B cell (primary cell): ENCODE measurements around the gene MORN4. TPM values are rescaled to one million over a fixed set of nuclear protein-coding genes. Genes with fewer than 3 reads are reported as not detected.

Experiments used
- ATAC-seq: fragments of 200-7000 bp; cut with Tn5 transposase; one replicate; pipeline ENCODE4 v1.10.0; 2021; ENCODE audit warnings: low read depth, mild to moderate bottlenecking, moderate number of reproducible peaks, moderate library complexity
- CTCF ChIA-PET: fragments of 350-600 bp; sonication (Branson Sonifier 250); formaldehyde crosslinking; loops from one replicate; lab custom pipeline; 2021; ENCODE audit warnings: antibody characterized with exemption, inconsistent platforms; lab: Charles Lee
- POLR2A ChIA-PET: fragments of 350-600 bp; sonication (Branson Sonifier 250); formaldehyde crosslinking; loops from one replicate; lab custom pipeline; 2021; ENCODE audit warnings: antibody characterized with exemption; lab: Charles Lee
- DNase-seq: peaks from one replicate; pipeline ENCODE4 v3.0.0; 2013
- H2AFZ ChIP-seq: 2 replicates; pipeline ENCODE4 v1.6.1; 2012; ENCODE audit warnings: mild to moderate bottlenecking, low read depth, low read length; ENCODE audit not compliant: insufficient read depth, poor library complexity, severe bottlenecking
- H3K27ac ChIP-seq, 2 donors: 1 replicate in 1 of 2; 2 replicates in 1 of 2; pipeline ENCODE4 v1.5.1; 2012 to 2013; ENCODE audit warnings: low read length in 2 of 2, mild to moderate bottlenecking in 2 of 2, moderate library complexity in 1 of 2
- H3K27me3 ChIP-seq, 4 experiments: fragments of 200-600 bp in 1 of 4; sonication (generic) in 1 of 4; replicated peaks in 1 of 4; 1 replicate in 2 of 4; 2 replicates in 2 of 4; pipeline versions ENCODE4 v1.6.1 to v1.7.0; 2013 to 2016; ENCODE audit warnings: low read length in 3 of 4, mild to moderate bottlenecking in 2 of 4, mixed read lengths in 1 of 4, moderate library complexity in 1 of 4; ENCODE audit not compliant: insufficient read depth in 4 of 4, control insufficient read depth in 3 of 4; ENCODE audit errors: control extremely low read depth in 1 of 4
- H3K36me3 ChIP-seq, 2 experiments: replicated peaks in 1 of 2; 1 replicate in 1 of 2; 2 replicates in 1 of 2; pipeline versions ENCODE4 v1.6.1 to v1.7.1; 2013; ENCODE audit warnings: low read length in 1 of 2; ENCODE audit not compliant: insufficient read depth in 2 of 2, control insufficient read depth in 1 of 2; ENCODE audit errors: control extremely low read depth in 1 of 2, extremely low read depth in 1 of 2
- H3K4me1 ChIP-seq, 2 donors: fragments of 200-600 bp in 1 of 2; sonication (generic) in 1 of 2; 1 replicate in 1 of 2; 2 replicates in 1 of 2; pipeline versions ENCODE4 v1.5.1 to v1.6.1; 2013 to 2017; ENCODE audit warnings: low read length in 2 of 2; ENCODE audit not compliant: control insufficient read depth in 2 of 2, insufficient read depth in 2 of 2
- H3K4me2 ChIP-seq: replicated peaks from 2 replicates; pipeline ENCODE3; 2012; ENCODE audit warnings: mild to moderate bottlenecking, low read depth, low read length; ENCODE audit not compliant: poor library complexity, severe bottlenecking
- H3K4me3 ChIP-seq, 5 experiments: fragments of 200-600 bp in 1 of 5; sonication (generic) in 1 of 5; 1 replicate in 3 of 5; 2 replicates in 2 of 5; pipeline versions ENCODE4 v1.5.1 to v1.7.0; 2011 to 2016; ENCODE audit warnings: low read length in 4 of 5, mild to moderate bottlenecking in 4 of 5, low read depth in 2 of 5, control low read depth in 1 of 5, moderate library complexity in 1 of 5; ENCODE audit not compliant: insufficient read depth in 1 of 5; ENCODE audit errors: control extremely low read depth in 1 of 5, extremely low read depth in 1 of 5
- H3K79me2 ChIP-seq: fragments of 200-600 bp; sonication (generic); one replicate; pipeline ENCODE4 v1.6.0; 2016; ENCODE audit warnings: low read length; ENCODE audit not compliant: control insufficient read depth, insufficient read depth
- H3K9ac ChIP-seq: fragments of 200-600 bp; sonication (generic); 2 replicates; pipeline ENCODE4 v1.6.1; 2017; ENCODE audit warnings: mild to moderate bottlenecking, low read length, moderate library complexity
- H3K9me3 ChIP-seq, 3 donors: one replicate each; pipeline versions ENCODE4 v1.6.1 to v1.7.1; 2013; ENCODE audit warnings: low read length in 2 of 3; ENCODE audit not compliant: control insufficient read depth in 2 of 3, insufficient read depth in 1 of 3; ENCODE audit errors: control extremely low read depth in 1 of 3
- H4K20me1 ChIP-seq: 2 replicates; pipeline ENCODE4 v1.6.0; 2012; ENCODE audit warnings: mild to moderate bottlenecking, low read length; ENCODE audit not compliant: insufficient read depth, control insufficient read depth, poor library complexity, severe bottlenecking
- H3K27ac Mint-ChIP-seq: one replicate; pipeline ENCODE4 v1.8.0; 2021; ENCODE audit warnings: mixed read lengths
- H3K27me3 Mint-ChIP-seq: one replicate; pipeline ENCODE4 v1.8.0; 2021; ENCODE audit warnings: mixed read lengths
- H3K4me1 Mint-ChIP-seq: one replicate; pipeline ENCODE4 v1.8.0; 2021; ENCODE audit warnings: mixed read lengths
- H3K4me3 Mint-ChIP-seq: one replicate; pipeline ENCODE4 v1.8.0; 2021; ENCODE audit warnings: mixed read lengths
- H3K9me3 Mint-ChIP-seq: one replicate; pipeline ENCODE4 v1.8.0; 2022; ENCODE audit warnings: mixed read lengths; ENCODE audit not compliant: insufficient read depth
- EZH2 ChIP-seq: IDR thresholded peaks from 2 replicates; pipeline ENCODE4 v1.6.1; 2012; ENCODE audit warnings: borderline replicate concordance, low read depth, mild to moderate bottlenecking, moderate library complexity, low read length; ENCODE audit not compliant: insufficient read depth, poor library complexity, severe bottlenecking
- WGBS: methylation state at CpG from one replicate; pipeline ENCODE4 v1.1.5; 2013; ENCODE audit warnings: missing lambda C conversion rate; ENCODE audit not compliant: insufficient coverage; 5-methylcytosine and 5-hydroxymethylcytosine counted together
- intact Hi-C: fragments of 100-400 bp; cut with micrococcal nuclease; formaldehyde crosslinking; loops from one replicate; pipeline ENCODE4 v1.10.0; 2022
- polyA plus RNA-seq: library from polyadenylated mRNA; depleted of rRNA; stranded (reverse); fragments of >200 nt; gene quantifications from 2 replicates; pipeline ENCODE4 v1.2.3, GENCODE V29; 2012
- total RNA-seq, 2 donors: library from RNA; stranded (reverse); fragments of 120-200 nt in 1 of 2; gene quantifications; 1 replicate in 1 of 2; 2 replicates in 1 of 2; pipeline versions ENCODE4 v1.2.3 to v1.2.4, GENCODE V29; 2013 to 2022
- TF ChIP-seq, protein P1 (sequence below): fragments of 200-600 bp; IDR thresholded peaks from one replicate; pipeline ENCODE4 v1.8.0; 2022; ENCODE audit warnings: antibody characterized with exemption, mild to moderate bottlenecking

MORN4 gene
- total and polyA plus RNA-seq, 2 donors (not counting 1 experiment from before 2014, with no cell fraction given) = 1.5 to 2.8 TPM

DNA sequence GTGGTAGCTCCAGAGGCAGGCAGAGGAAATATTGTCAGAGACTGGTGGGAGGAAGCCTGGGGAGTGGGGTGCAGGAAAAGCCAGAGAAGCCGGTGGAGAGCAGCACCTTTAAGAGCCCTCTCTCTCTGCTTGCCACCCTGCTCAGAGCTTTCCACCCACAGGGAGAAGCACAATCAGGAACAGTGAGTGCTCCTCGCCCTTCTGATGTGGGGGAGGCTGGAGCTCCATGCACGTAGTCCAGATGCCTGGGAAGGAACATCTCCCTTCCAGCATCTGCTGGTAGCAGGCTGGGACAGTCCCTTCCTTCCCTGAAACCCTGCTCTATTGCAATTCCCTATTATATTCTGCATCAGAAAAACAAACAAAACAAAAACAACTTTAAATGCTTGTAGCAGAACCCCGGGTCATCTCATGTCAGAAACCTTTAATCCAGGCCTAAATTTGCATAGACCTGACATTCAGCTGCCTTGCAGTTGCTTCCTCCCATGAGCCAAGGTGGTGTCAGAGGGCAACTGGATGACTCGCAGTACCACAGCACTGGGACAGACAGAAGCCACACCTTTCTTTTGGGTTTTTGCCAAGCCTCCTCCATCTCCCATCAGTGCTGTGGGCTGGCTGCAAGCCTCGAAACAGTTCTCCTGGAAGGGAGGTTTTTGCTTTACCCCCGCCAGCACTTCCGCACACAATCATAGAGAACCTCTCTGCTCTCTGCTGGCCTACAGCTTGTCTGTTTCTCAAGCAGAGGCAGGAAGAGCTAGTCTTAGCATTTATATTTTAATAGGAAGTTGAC is 40.6 kb upstream of the MORN4 start:
- H3K9me3 Mint-ChIP-seq = no peaks in the 10 kb centered on the region
- Histone ChIP-seq H3K79me2 (no peaks in the 10 kb centered on the region), H2AFZ (no peak overlapping the region), H3K27me3 (no peaks in the 10 kb centered on the region), H3K36me3 (peaks cover 5 to 37% of the 10 kb centered on the region in 2 experiments), H3K9ac (no peak overlapping the region), H3K4me2 (no peak overlapping the region), H3K4me1 (peaks cover 9 to 12% of the 10 kb centered on the region in 2 donors), H3K9me3 (no peaks in the 10 kb centered on the region), H3K27ac (no peak overlapping the region), H4K20me1 (no peaks in the 10 kb centered on the region), H3K4me3 (no peak overlapping the region)
- H3K4me1 Mint-ChIP-seq = peaks cover 13% of the 10 kb centered on the region
- no peaks in the 10 kb centered on the region for H3K27me3 Mint-ChIP-seq
- intact Hi-C loops = no loop called here
- H3K27ac Mint-ChIP-seq = no peak overlapping the region
- CTCF ChIA-PET = interaction anchor here (0.8 to 12.0 kb wide), 3 partner anchors 10 to 59 kb away, joined by 3 to 267 read pairs (median 3); partner anchors contain the start of gene ZFYVE27
- ATAC-seq = no peak
- POLR2A ChIA-PET = interaction anchor here (0.5 kb wide), 1 partner anchor 35 kb away, joined by 6 read pairs; no protein-coding TSS in a partner anchor
- 87% methylated on average over 5 of the region's 8 CpGs for WGBS
- no peak for TF ChIP-seq EZH2
- TF ChIP-seq, protein P1, sequence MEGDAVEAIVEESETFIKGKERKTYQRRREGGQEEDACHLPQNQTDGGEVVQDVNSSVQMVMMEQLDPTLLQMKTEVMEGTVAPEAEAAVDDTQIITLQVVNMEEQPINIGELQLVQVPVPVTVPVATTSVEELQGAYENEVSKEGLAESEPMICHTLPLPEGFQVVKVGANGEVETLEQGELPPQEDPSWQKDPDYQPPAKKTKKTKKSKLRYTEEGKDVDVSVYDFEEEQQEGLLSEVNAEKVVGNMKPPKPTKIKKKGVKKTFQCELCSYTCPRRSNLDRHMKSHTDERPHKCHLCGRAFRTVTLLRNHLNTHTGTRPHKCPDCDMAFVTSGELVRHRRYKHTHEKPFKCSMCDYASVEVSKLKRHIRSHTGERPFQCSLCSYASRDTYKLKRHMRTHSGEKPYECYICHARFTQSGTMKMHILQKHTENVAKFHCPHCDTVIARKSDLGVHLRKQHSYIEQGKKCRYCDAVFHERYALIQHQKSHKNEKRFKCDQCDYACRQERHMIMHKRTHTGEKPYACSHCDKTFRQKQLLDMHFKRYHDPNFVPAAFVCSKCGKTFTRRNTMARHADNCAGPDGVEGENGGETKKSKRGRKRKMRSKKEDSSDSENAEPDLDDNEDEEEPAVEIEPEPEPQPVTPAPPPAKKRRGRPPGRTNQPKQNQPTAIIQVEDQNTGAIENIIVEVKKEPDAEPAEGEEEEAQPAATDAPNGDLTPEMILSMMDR = no peak
- DNase-seq = no peak
- no peak overlapping the region for H3K4me3 Mint-ChIP-seq

DNA sequence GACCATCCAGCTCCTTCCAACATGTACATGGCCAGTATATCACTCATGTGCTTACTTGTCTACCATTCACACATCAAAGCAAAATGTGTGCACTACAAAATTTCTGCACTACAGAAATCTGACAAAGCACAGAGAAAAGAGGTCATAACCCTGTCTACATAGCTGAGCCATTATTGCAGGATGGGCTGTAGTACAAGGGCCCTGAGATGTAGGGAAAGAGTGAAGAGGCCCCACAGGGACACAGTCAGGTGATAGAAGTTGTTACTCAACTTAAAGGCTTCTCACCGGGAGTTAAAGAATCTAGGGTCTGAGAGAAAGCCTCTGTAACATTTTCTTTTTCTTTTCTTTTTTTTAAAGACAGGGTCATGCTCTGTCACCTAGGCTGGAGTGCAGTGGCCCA is 36.3 kb upstream of the MORN4 start:
- no peak overlapping the region for H3K27ac Mint-ChIP-seq

More for the DNA sequence above, 36.3 kb upstream of the MORN4 start:
- Mint-ChIP-seq H3K9me3 (no peaks in the 10 kb centered on the region), H3K27me3 (no peaks in the 10 kb centered on the region), H3K4me1 (no peaks in the 10 kb centered on the region), H3K4me3 (no peak overlapping the region)
- Histone ChIP-seq H4K20me1 (no peaks in the 10 kb centered on the region), H3K4me2 (no peak overlapping the region), H3K36me3 (peaks cover 12 to 46% of the 10 kb centered on the region in 2 experiments), H3K4me1 (no peaks in the 10 kb centered on the region), H2AFZ (no peak overlapping the region), H3K9me3 (no peaks in the 10 kb centered on the region), H3K9ac (no peak overlapping the region), H3K4me3 (no peak overlapping the region), H3K27me3 (no peaks in the 10 kb centered on the region), H3K79me2 (no peaks in the 10 kb centered on the region), H3K27ac (no peak overlapping the region)
- ATAC-seq (no peak), DNase-seq (no peak)
- intact Hi-C loops = no loop called here
- WGBS = no CpG with 5 or more reads among the region's 1 CpG
- TF ChIP-seq, protein P1 = no peak
- no peak for TF ChIP-seq EZH2
- ChIA-PET POLR2A (no interaction called here), CTCF (interaction anchor here (1.0 to 2.4 kb wide), 4 partner anchors 7 to 63 kb away, joined by 5 to 6 read pairs (median 6); partner anchors contain the start of gene AVPI1)
